ENCODE data around the gene RPS5. TPM values are rescaled to one million over a fixed set of nuclear protein-coding genes. Genes with fewer than 3 reads are reported as not detected.
"Not testable (repeated sequence)": the region's sequence is repeated elsewhere in the genome, so short reads cannot be mapped to it uniquely, and the experiment has no call there.

Gene RPS5
- total RNA-seq, 1 donor from 2014 or later = 1,568 TPM

- DNase-seq = no peak
These were observed 20.0 kb downstream of the RPS5 start for GRCh38 chr19:58406818-58407657.

GRCh38 chr19:58407658-58408151 is 20.6 kb downstream of the RPS5 start:
- DNase-seq = no peak

- peak; percentile 94 for DNase-seq
These were observed 21.3 kb downstream of the RPS5 start, which contains the start of gene ZNF584 for GRCh38 chr19:58408152-58409009. Gene ZNF584 (plus strand): TSS chr19:58408649. CDS start chr19:58409148, 499 bp downstream.

GRCh38 chr19:58409010-58409790 is 22.1 kb downstream of the RPS5 start:
- no peak for DNase-seq

GRCh38 chr19:58416604-58417003 is 29.5 kb downstream of the RPS5 start:
- DNase-seq = no peak

GRCh38 chr19:58417071-58417470 is 30.0 kb downstream of the RPS5 start:
- no peak for DNase-seq

DNA sequence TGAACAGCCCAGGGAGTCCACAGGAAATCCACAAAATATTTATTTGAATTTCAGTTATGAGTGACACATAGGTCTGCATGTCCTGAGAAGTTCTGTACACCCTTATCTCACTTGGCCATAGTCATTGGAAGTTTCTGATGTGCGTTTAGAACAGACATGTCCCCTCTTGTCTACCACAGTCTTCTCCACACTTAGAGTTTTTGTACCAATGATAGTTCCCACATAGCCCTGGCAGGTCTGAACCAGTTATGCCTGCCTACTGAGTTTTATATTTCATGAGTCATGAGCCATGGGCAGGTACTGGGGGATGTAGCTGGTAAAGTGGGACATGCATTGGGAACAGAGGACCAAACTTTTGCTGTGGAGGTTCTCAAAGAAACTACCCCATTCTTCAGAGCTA is 41.5 kb downstream of the RPS5 start:
- no peak for DNase-seq

GRCh38 chr19:58429745-58430144 is 42.7 kb downstream of the RPS5 start:
- no peak for DNase-seq

- DNase-seq = no peak
These were observed 47.1 kb downstream of the RPS5 start for GRCh38 chr19:58434217-58434616.

DNA sequence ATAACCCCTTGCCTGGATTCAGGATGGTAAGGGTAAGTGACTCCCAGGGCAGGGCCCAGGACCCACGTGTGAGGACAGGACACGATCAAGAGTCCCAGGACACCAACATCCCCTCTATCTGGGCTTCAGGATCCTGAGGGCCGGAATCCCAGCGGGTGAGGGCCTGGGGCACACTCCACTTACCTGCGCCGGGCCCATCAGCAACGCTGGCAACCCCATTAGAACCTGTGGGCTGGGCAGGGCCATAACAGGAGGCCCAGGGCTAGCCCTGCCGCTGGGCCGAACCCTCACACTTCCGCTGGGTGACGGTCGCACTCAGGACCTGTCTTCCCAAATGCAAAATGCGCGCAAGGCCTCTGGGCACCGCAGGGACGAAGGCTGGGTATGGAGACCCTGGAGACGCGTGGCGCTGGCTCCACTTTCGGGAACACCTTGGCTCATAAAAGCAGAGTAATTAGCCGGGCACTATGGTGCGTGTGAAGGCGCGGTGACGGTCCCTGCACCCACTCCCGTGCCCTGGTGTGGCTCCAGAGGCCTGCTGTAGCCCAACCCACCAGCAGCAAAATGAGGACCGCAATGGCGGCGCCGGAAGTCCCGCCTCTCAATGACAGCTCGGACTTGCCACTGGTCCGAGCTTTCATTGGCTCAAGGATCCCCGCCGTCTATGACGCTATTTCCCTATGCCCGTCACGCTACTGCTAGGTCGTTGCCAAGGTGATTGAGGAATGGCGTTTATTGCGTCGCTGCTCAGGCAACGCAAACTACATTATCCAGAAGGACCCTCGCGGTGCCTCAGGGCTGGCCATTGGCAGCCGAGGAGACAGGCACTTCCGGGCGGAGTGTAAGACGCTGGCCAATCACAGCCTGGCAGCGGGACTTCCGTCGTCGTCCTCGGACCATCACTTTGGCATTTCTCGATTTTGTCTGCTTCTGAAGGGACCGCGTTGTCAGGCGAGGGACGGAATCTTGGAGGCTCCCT is 52.8 kb downstream of the RPS5 start, which contains the start of gene ZNF132:
Gene ZNF132 (minus strand): TSS at position 578 of the 979 bp plus-strand sequence. CDS start 332 bp downstream, at position 246.
- peak; percentile 99 for DNase-seq

GRCh38 chr19:58440556-58440955 is 53.5 kb downstream of the RPS5 start:
- DNase-seq = no peak

- not testable (repeated sequence) for DNase-seq
These were observed 55.9 kb downstream of the RPS5 start for GRCh38 chr19:58442986-58443385.

Small RNA genes lying within 50 kb of the gene (small RNA-seq; reads per million reads assigned to genes)
- gene MIR4754 = not detected
- gene RNA5SP473 = not detected

Other genes starting within 250 kb of the RPS5 start
- 28.4 TPM for gene ZNF329, start 236.5 kb upstream of the RPS5 start, total RNA-seq
- gene ZNF274, start 204.2 kb upstream of the RPS5 start, total RNA-seq = 25.1 TPM
- gene ZNF544, start 158.4 kb upstream of the RPS5 start, total RNA-seq = 63.8 TPM
- gene ZNF8, start 108.3 kb upstream of the RPS5 start, total RNA-seq = 17.2 TPM
- gene ERVK3-1, start 81.9 kb upstream of the RPS5 start, total RNA-seq = 20.6 TPM
- gene ZSCAN22, start 60.3 kb upstream of the RPS5 start, total RNA-seq = 3.0 TPM
- gene A1BG, start 33.8 kb upstream of the RPS5 start, total RNA-seq = 0.94 TPM
- gene ZNF497, start 24.5 kb upstream of the RPS5 start, total RNA-seq = 5.9 TPM
- gene ZNF837, start 6.2 kb upstream of the RPS5 start, total RNA-seq = 0.94 TPM
- not detected for gene RNF225, start 8.4 kb downstream of the RPS5 start, total RNA-seq
- 14.3 TPM for gene ZNF584, start 21.4 kb downstream of the RPS5 start, total RNA-seq
- 21.7 TPM for gene ZNF132, start 52.9 kb downstream of the RPS5 start, total RNA-seq
- 18.2 TPM for gene ZNF324B, start 64.4 kb downstream of the RPS5 start, total RNA-seq
- 22.9 TPM for gene ZNF324, start 79.8 kb downstream of the RPS5 start, total RNA-seq
- 7.5 TPM for gene ZNF446, start 89.1 kb downstream of the RPS5 start, total RNA-seq
- 4.1 TPM for gene SLC27A5, start 124.7 kb downstream of the RPS5 start, total RNA-seq
- gene ZBTB45, start 132.5 kb downstream of the RPS5 start, total RNA-seq = 5.0 TPM
- 276 TPM for gene TRIM28, start 156.8 kb downstream of the RPS5 start, total RNA-seq
- gene CHMP2A, start 167.8 kb downstream of the RPS5 start, total RNA-seq = 47.7 TPM
- 45.5 TPM for gene UBE2M, start 171.3 kb downstream of the RPS5 start, total RNA-seq
- gene MZF1, start 186.1 kb downstream of the RPS5 start, total RNA-seq = 13.1 TPM